HEK293T (cell line): ENCODE results near the gene MMP14.

ENCODE experiments used
- CTCF ChIA-PET: fragments of 350-600 bp; formaldehyde crosslinking; extraction: SDS; loops from one replicate; lab custom pipeline; 2021; ENCODE audit warnings: antibody characterized with exemption, inconsistent platforms; lab: Yijun Ruan, JAX
- POLR2A ChIA-PET: fragments of 350-600 bp; formaldehyde crosslinking; extraction: SDS; loops from one replicate; lab custom pipeline; 2020; ENCODE audit warnings: antibody characterized with exemption, inconsistent platforms; lab: Yijun Ruan, JAX
- DNase-seq: peaks from one replicate; pipeline ENCODE4 v3.0.0; 2012; ENCODE audit warnings: mixed read lengths; ENCODE audit errors: extremely low spot score
- ARNT ChIP-seq: fragments of 450-650 bp; IDR thresholded peaks from 2 replicates; pipeline ENCODE4 v1.6.1; 2017; ENCODE audit warnings: mild to moderate bottlenecking
- BHLHE40 ChIP-seq: fragments of 450-650 bp; IDR thresholded peaks from 2 replicates; pipeline ENCODE4 v1.6.1; 2016; ENCODE audit warnings: mild to moderate bottlenecking, moderate library complexity, borderline replicate concordance
- CTBP1 ChIP-seq: fragments of 450-650 bp; IDR thresholded peaks from 2 replicates; pipeline ENCODE4 v1.6.1; 2016; ENCODE audit warnings: borderline replicate concordance
- ELF4 ChIP-seq: fragments of 450-650 bp; IDR thresholded peaks from 2 replicates; pipeline ENCODE4 v1.6.1; 2017; ENCODE audit warnings: antibody characterized with exemption
- FOXA1 ChIP-seq: fragments of 450-650 bp; IDR thresholded peaks from 2 replicates; pipeline ENCODE4 v1.6.1; 2016; ENCODE audit warnings: mild to moderate bottlenecking
- FOXK2 ChIP-seq: fragments of 450-650 bp; IDR thresholded peaks from 2 replicates; pipeline ENCODE4 v1.6.1; 2016; ENCODE audit warnings: mild to moderate bottlenecking
- FOXM1 ChIP-seq: fragments of 450-650 bp; IDR thresholded peaks from 2 replicates; pipeline ENCODE4 v1.6.1; 2017; ENCODE audit warnings: mild to moderate bottlenecking, borderline replicate concordance
- HDGF ChIP-seq: fragments of 450-650 bp; IDR thresholded peaks from 2 replicates; pipeline ENCODE4 v1.6.1; 2017; ENCODE audit warnings: antibody characterized with exemption, borderline replicate concordance
- L3MBTL2 ChIP-seq: fragments of 450-650 bp; conservative IDR thresholded peaks from 2 replicates; pipeline ENCODE4 v1.6.1; 2016; ENCODE audit warnings: mild to moderate bottlenecking
- LEF1 ChIP-seq: fragments of 450-650 bp; IDR thresholded peaks from 2 replicates; pipeline ENCODE4 v1.6.1; 2017; ENCODE audit warnings: mild to moderate bottlenecking, borderline replicate concordance
- NFRKB ChIP-seq: fragments of 450-650 bp; IDR thresholded peaks from 2 replicates; pipeline ENCODE4 v1.6.1; 2016; ENCODE audit warnings: mild to moderate bottlenecking, moderate library complexity
- PKNOX1 ChIP-seq: fragments of 450-650 bp; IDR thresholded peaks from 2 replicates; pipeline ENCODE4 v1.6.1; 2016
- SP1 ChIP-seq: fragments of 450-650 bp; IDR thresholded peaks from 2 replicates; pipeline ENCODE4 v1.6.1; 2017
- SUZ12 ChIP-seq: fragments of 450-650 bp; IDR thresholded peaks from 2 replicates; pipeline ENCODE4 v1.6.1; 2016; ENCODE audit warnings: mild to moderate bottlenecking
- TARDBP ChIP-seq: fragments of 450-650 bp; IDR thresholded peaks from 2 replicates; pipeline ENCODE4 v1.6.1; 2016
- ZNF384 ChIP-seq: fragments of 450-650 bp; IDR thresholded peaks from 2 replicates; pipeline ENCODE4 v1.6.1; 2016

MMP14 gene

GRCh38 chr14:22811722-22812121 is 24.7 kb upstream of the MMP14 start:
- TF ChIP-seq TARDBP (no peak), ARNT (no peak), FOXA1 (no peak), NFRKB (no peak), CTBP1 (no peak), ELF4 (no peak), SP1 (no peak), PKNOX1 (no peak), FOXK2 (no peak), BHLHE40 (no peak), L3MBTL2 (no peak), LEF1 (no peak), SUZ12 (no peak), FOXM1 (no peak), HDGF (no peak), ZNF384 (no peak)
- DNase-seq: no peak
- ChIA-PET CTCF (interaction anchor here (1.6 kb wide), 1 partner anchor 42 kb away, joined by 3 read pairs; no protein-coding TSS in a partner anchor), POLR2A (no interaction called here)

- no peak for TF ChIP-seq CTBP1
- POLR2A ChIA-PET: interaction anchor here (0.7 to 1.3 kb wide), 2 partner anchors 46 to 164 kb away, joined by 3 to 6 read pairs; partner anchors contain the start of gene OXA1L
- DNase-seq: no peak
- CTCF ChIA-PET: interaction anchor here (0.6 to 1.6 kb wide), 2 partner anchors 41 to 264 kb away, joined by 3 to 7 read pairs; no protein-coding TSS in a partner anchor
Measured at GRCh38 chr14:22812744-22813143, 23.6 kb upstream of the MMP14 start.

- POLR2A ChIA-PET: interaction anchor here (0.7 to 1.3 kb wide), 2 partner anchors 47 to 164 kb away, joined by 3 to 6 read pairs; partner anchors contain the start of gene OXA1L
- TF ChIP-seq FOXA1 (no peak), NFRKB (no peak), SP1 (no peak), L3MBTL2 (no peak), BHLHE40 (no peak), PKNOX1 (no peak), FOXK2 (no peak), CTBP1 (no peak), ZNF384 (no peak), ARNT (no peak), LEF1 (no peak), SUZ12 (no peak), TARDBP (no peak), ELF4 (no peak), FOXM1 (no peak), HDGF (no peak)
- CTCF ChIA-PET: interaction anchor here (0.6 to 1.6 kb wide), 2 partner anchors 40 to 264 kb away, joined by 3 to 7 read pairs; no protein-coding TSS in a partner anchor
- no peak for DNase-seq
Measured at GRCh38 chr14:22813145-22813544, 23.2 kb upstream of the MMP14 start.

- no peak for DNase-seq
- CTCF ChIA-PET: interaction anchor here (0.7 to 1.2 kb wide), 3 partner anchors 8 to 40 kb away, joined by 3 to 4 read pairs (median 3); no protein-coding TSS in a partner anchor
- POLR2A ChIA-PET: interaction anchor here (0.6 to 0.8 kb wide), 2 partner anchors 225 to 1853 kb away, joined by 3 to 4 read pairs; no protein-coding TSS in a partner anchor
- TF ChIP-seq FOXA1: no peak
- TF ChIP-seq PKNOX1: no peak
- no peak for TF ChIP-seq BHLHE40
- no peak for TF ChIP-seq SP1
- TF ChIP-seq ELF4: no peak
- TF ChIP-seq HDGF: no peak
- TF ChIP-seq FOXM1: no peak
- no peak for TF ChIP-seq ZNF384
- no peak for TF ChIP-seq FOXK2
- TF ChIP-seq TARDBP: no peak
- TF ChIP-seq L3MBTL2: no peak
- TF ChIP-seq LEF1: no peak
- no peak for TF ChIP-seq ARNT
- no peak for TF ChIP-seq NFRKB
Measured at GRCh38 chr14:22814373-22814772, 22.0 kb upstream of the MMP14 start.

GRCh38 chr14:22814941-22815713 is 21.3 kb upstream of the MMP14 start, which contains the start of gene SLC7A7:
TSS of gene SLC7A7 (minus strand) at chr14:22815435. CDS start at chr14:22813398, 2,037 bp downstream.
- TF ChIP-seq FOXA1 (no peak), HDGF (no peak), FOXM1 (no peak), TARDBP (no peak), FOXK2 (no peak)
- ChIA-PET POLR2A (interaction anchor here (0.6 to 1.5 kb wide), 3 partner anchors 49 to 308 kb away, joined by 3 to 5 read pairs (median 3); partner anchors contain the start of gene OXA1L), CTCF (interaction anchor here (0.6 to 1.2 kb wide), 3 partner anchors 8 to 511 kb away, joined by 3 to 4 read pairs (median 3); no protein-coding TSS in a partner anchor)

More at GRCh38 chr14:22814941-22815713, 21.3 kb upstream of the MMP14 start, which contains the start of gene SLC7A7:
- no peak for DNase-seq
